ENCODE results near the gene HLA-DRB5.
"Not testable (repeated sequence)": the region's sequence is repeated elsewhere in the genome, so short reads cannot be mapped to it uniquely, and the experiment has no call there.

Gene HLA-DRB5

DNA sequence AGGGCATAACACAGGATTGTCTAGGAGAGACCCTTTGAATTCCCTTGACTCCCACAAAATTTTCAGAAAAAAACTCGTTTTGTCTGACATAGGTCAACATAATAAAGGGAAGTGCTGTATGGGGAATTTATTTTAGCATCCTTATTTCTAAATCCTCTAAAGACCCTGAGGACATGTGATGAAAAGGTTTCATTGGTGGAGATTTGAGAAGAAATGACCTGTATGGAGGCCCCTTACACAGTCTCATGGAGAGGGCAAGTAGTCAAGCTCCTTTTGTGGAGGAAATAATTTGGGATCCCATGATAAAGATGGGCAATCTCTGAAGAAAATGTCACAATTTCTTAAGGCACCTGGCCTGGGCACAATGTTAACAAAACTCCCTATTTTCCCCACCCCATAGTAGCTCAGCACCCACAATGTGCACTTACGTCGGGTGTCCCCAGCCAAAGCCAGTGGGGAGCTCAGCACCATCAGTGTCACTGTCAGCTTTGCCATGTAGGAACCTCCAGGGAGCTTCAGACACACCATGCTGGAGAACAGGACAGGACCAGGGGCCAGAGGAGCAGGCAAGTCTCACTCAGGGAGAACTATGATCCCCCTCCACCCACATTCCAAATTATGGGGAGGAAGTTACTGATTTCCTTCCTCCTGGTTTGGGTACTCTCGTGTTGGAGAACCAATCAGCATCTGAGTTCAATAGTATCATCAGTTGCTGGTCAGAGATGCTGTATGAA lies at the start of gene HLA-DRB5:
Gene HLA-DRB5 (minus strand): TSS at position 591 of the 734 bp plus-strand sequence. CDS start 63 bp downstream, at position 528.
- H3K4me1 ChIP-seq (ENCODE audit: control insufficient read depth, insufficient read depth, low read length): no peaks in the 10 kb centered on the region
- H3K9me3 ChIP-seq (ENCODE audit: control insufficient read depth in 2 of 2, low read length in 2 of 2): no peaks in the 10 kb centered on the region
- H3K4me3 ChIP-seq (ENCODE audit: low read length in 2 of 2): peak within 1 kb of the TSS in 1 of 2 donors; percentile 35
- H3K9ac ChIP-seq (ENCODE audit: low read length in 2 of 2): no peak within 1 kb of the TSS
- H3K27ac ChIP-seq (ENCODE audit: low read length): no peak within 1 kb of the TSS
- H3K36me3 ChIP-seq (ENCODE audit: control insufficient read depth in 2 of 2, insufficient read depth in 2 of 2, low read length in 2 of 2): no peaks in the 10 kb centered on the region
- no peaks in the 10 kb centered on the region for H3K27me3 ChIP-seq (ENCODE audit: control insufficient read depth in 1 of 2, insufficient read depth in 2 of 2, low read length in 2 of 2)

GRCh38 chr6:32578962-32579361 lies 48.9 kb upstream of the HLA-DRB5 start:
- no peak overlapping the region for H3K27ac ChIP-seq (ENCODE audit: low read length)
- H3K9ac ChIP-seq (ENCODE audit: low read length in 2 of 2): no peak overlapping the region
- no peak overlapping the region for H3K4me3 ChIP-seq (ENCODE audit: low read length in 2 of 2)
- H3K4me1 ChIP-seq (ENCODE audit: control insufficient read depth, insufficient read depth, low read length): no peaks in the 10 kb centered on the region
- H3K27me3 ChIP-seq (ENCODE audit: control insufficient read depth in 1 of 2, insufficient read depth in 2 of 2, low read length in 2 of 2): peaks cover 0 to 2% of the 10 kb centered on the region in 2 donors
- no peaks in the 10 kb centered on the region for H3K9me3 ChIP-seq (ENCODE audit: control insufficient read depth in 2 of 2, low read length in 2 of 2)
- H3K36me3 ChIP-seq (ENCODE audit: control insufficient read depth in 2 of 2, insufficient read depth in 2 of 2, low read length in 2 of 2): no peaks in the 10 kb centered on the region

- H3K9ac ChIP-seq (ENCODE audit: low read length in 2 of 2); H3K4me3 ChIP-seq (ENCODE audit: low read length in 2 of 2); H3K4me1 ChIP-seq (ENCODE audit: control insufficient read depth, insufficient read depth, low read length); H3K9me3 ChIP-seq (ENCODE audit: control insufficient read depth in 2 of 2, low read length in 2 of 2); H3K27me3 ChIP-seq (ENCODE audit: control insufficient read depth in 1 of 2, insufficient read depth in 2 of 2, low read length in 2 of 2); H3K36me3 ChIP-seq (ENCODE audit: control insufficient read depth in 2 of 2, insufficient read depth in 2 of 2, low read length in 2 of 2); H3K27ac ChIP-seq (ENCODE audit: low read length): not testable (repeated sequence)
Observed at GRCh38 chr6:32577493-32577892, 47.4 kb upstream of the HLA-DRB5 start.

DNA sequence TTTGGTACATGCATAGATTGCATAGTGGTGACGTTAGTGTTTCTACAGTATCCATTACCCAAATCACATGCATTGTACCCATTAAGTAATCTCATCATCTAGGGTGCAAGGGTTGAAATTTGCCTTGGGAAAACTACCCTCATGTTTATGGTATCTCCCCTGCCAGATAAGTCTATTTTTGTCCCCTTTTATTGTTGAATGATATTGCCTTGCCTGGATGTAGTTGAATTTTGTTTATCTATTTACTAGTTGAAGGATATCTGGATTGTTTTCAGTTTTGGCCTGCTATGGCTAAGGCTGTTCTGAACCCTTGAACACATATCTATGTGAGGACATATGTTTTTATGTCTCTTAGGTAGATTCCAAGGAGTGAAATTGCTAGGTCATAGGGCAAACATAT lies 46.2 kb upstream of the HLA-DRB5 start:
- H3K9ac ChIP-seq (ENCODE audit: low read length in 2 of 2): no peak overlapping the region

DNA sequence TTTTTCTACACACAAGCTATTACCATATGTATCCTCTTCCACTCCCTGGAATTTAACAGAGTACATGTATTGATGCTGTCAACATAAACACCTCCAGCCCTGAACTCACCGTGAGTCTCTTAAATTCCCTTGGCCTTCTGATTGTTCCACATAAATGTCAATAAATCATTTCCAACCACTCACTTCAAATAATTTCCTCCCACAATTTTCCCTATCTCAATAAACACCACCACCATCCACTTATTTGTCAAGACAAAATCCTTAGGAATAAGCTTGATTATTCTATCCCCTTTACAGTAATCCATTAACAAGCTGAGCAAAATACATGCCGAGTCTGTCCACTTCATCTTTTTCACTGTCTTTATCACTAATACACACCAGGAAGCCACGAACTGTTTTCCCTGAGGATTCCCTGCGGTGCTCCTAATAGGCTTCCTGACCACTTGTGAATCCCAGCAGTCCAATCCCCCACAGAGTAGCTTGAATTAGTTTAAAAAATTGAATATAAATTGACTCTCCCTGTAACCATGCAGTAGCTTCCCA lies 40.3 kb upstream of the HLA-DRB5 start:
- H3K4me3 ChIP-seq (ENCODE audit: low read length in 2 of 2): no peak overlapping the region
- no peak overlapping the region for H3K27ac ChIP-seq (ENCODE audit: low read length)
- H3K4me1 ChIP-seq (ENCODE audit: control insufficient read depth, insufficient read depth, low read length): no peaks in the 10 kb centered on the region
- no peaks in the 10 kb centered on the region for H3K27me3 ChIP-seq (ENCODE audit: control insufficient read depth in 1 of 2, insufficient read depth in 2 of 2, low read length in 2 of 2)
- no peak overlapping the region for H3K9ac ChIP-seq (ENCODE audit: low read length in 2 of 2)
- H3K36me3 ChIP-seq (ENCODE audit: control insufficient read depth in 2 of 2, insufficient read depth in 2 of 2, low read length in 2 of 2): no peaks in the 10 kb centered on the region
- H3K9me3 ChIP-seq (ENCODE audit: control insufficient read depth in 2 of 2, low read length in 2 of 2): no peaks in the 10 kb centered on the region

More for the DNA sequence above, 46.2 kb upstream of the HLA-DRB5 start:
- Histone ChIP-seq H3K4me3 (ENCODE audit: low read length in 2 of 2) (no peak overlapping the region), H3K27me3 (ENCODE audit: control insufficient read depth in 1 of 2, insufficient read depth in 2 of 2, low read length in 2 of 2) (no peaks in the 10 kb centered on the region), H3K4me1 (ENCODE audit: control insufficient read depth, insufficient read depth, low read length) (no peaks in the 10 kb centered on the region), H3K27ac (ENCODE audit: low read length) (no peak overlapping the region), H3K36me3 (ENCODE audit: control insufficient read depth in 2 of 2, insufficient read depth in 2 of 2, low read length in 2 of 2) (no peaks in the 10 kb centered on the region), H3K9me3 (ENCODE audit: control insufficient read depth in 2 of 2, low read length in 2 of 2) (no peaks in the 10 kb centered on the region)

GRCh38 chr6:32568561-32568960 lies 38.5 kb upstream of the HLA-DRB5 start:
- Histone ChIP-seq H3K27ac (ENCODE audit: low read length) (no peak overlapping the region), H3K9me3 (ENCODE audit: control insufficient read depth in 2 of 2, low read length in 2 of 2) (no peaks in the 10 kb centered on the region), H3K9ac (ENCODE audit: low read length in 2 of 2) (no peak overlapping the region)

DNA sequence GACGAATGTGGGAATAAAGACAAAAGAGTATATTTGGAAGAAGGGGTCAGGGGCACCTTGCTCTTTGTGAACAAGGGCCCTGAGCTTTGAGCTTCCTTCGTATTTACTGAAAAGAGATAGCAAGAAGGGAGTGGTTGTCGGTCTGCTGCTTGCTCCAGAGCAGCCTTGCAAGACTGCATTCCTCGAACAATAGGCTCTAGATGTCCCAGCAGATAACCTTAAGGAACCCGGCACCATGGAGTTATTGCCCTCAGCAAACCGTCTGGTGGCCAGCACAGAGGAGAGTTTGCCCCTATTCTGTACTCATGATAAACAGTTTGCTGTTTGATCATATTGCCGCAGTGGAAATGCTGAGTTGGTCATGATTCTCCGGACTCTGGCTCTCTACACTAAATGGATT lies 36.9 kb upstream of the HLA-DRB5 start:
- Histone ChIP-seq H3K27me3 (ENCODE audit: control insufficient read depth in 1 of 2, insufficient read depth in 2 of 2, low read length in 2 of 2) (no peaks in the 10 kb centered on the region), H3K9ac (ENCODE audit: low read length in 2 of 2) (no peak overlapping the region), H3K9me3 (ENCODE audit: control insufficient read depth in 2 of 2, low read length in 2 of 2) (no peaks in the 10 kb centered on the region), H3K4me1 (ENCODE audit: control insufficient read depth, insufficient read depth, low read length) (no peaks in the 10 kb centered on the region), H3K4me3 (ENCODE audit: low read length in 2 of 2) (no peak overlapping the region), H3K36me3 (ENCODE audit: control insufficient read depth in 2 of 2, insufficient read depth in 2 of 2, low read length in 2 of 2) (no peaks in the 10 kb centered on the region), H3K27ac (ENCODE audit: low read length) (no peak overlapping the region)

More at GRCh38 chr6:32568561-32568960, 38.5 kb upstream of the HLA-DRB5 start:
- Histone ChIP-seq H3K27me3 (ENCODE audit: control insufficient read depth in 1 of 2, insufficient read depth in 2 of 2, low read length in 2 of 2) (no peaks in the 10 kb centered on the region), H3K4me1 (ENCODE audit: control insufficient read depth, insufficient read depth, low read length) (no peaks in the 10 kb centered on the region), H3K36me3 (ENCODE audit: control insufficient read depth in 2 of 2, insufficient read depth in 2 of 2, low read length in 2 of 2) (no peaks in the 10 kb centered on the region), H3K4me3 (ENCODE audit: low read length in 2 of 2) (no peak overlapping the region)

GRCh38 chr6:32565511-32565910 lies 35.4 kb upstream of the HLA-DRB5 start:
- Histone ChIP-seq H3K9me3 (ENCODE audit: control insufficient read depth in 2 of 2, low read length in 2 of 2) (no peaks in the 10 kb centered on the region), H3K9ac (ENCODE audit: low read length in 2 of 2) (no peak overlapping the region), H3K36me3 (ENCODE audit: control insufficient read depth in 2 of 2, insufficient read depth in 2 of 2, low read length in 2 of 2) (no peaks in the 10 kb centered on the region), H3K4me3 (ENCODE audit: low read length in 2 of 2) (no peak overlapping the region), H3K27ac (ENCODE audit: low read length) (no peak overlapping the region), H3K27me3 (ENCODE audit: control insufficient read depth in 1 of 2, insufficient read depth in 2 of 2, low read length in 2 of 2) (no peaks in the 10 kb centered on the region), H3K4me1 (ENCODE audit: control insufficient read depth, insufficient read depth, low read length) (no peaks in the 10 kb centered on the region)

GRCh38 chr6:32562940-32563339 lies 32.9 kb upstream of the HLA-DRB5 start:
- Histone ChIP-seq H3K27ac (ENCODE audit: low read length) (no peak overlapping the region), H3K36me3 (ENCODE audit: control insufficient read depth in 2 of 2, insufficient read depth in 2 of 2, low read length in 2 of 2) (no peaks in the 10 kb centered on the region), H3K27me3 (ENCODE audit: control insufficient read depth in 1 of 2, insufficient read depth in 2 of 2, low read length in 2 of 2) (no peaks in the 10 kb centered on the region), H3K9me3 (ENCODE audit: control insufficient read depth in 2 of 2, low read length in 2 of 2) (no peaks in the 10 kb centered on the region), H3K4me1 (ENCODE audit: control insufficient read depth, insufficient read depth, low read length) (no peaks in the 10 kb centered on the region), H3K9ac (ENCODE audit: low read length in 2 of 2) (no peak overlapping the region), H3K4me3 (ENCODE audit: low read length in 2 of 2) (no peak overlapping the region)

- no peak overlapping the region for H3K27ac ChIP-seq (ENCODE audit: low read length)
- H3K4me1 ChIP-seq (ENCODE audit: control insufficient read depth, insufficient read depth, low read length): no peaks in the 10 kb centered on the region
- H3K9ac ChIP-seq (ENCODE audit: low read length in 2 of 2): no peak overlapping the region
- peaks cover 0 to under 1% of the 10 kb centered on the region in 2 donors for H3K27me3 ChIP-seq (ENCODE audit: control insufficient read depth in 1 of 2, insufficient read depth in 2 of 2, low read length in 2 of 2)
- no peaks in the 10 kb centered on the region for H3K9me3 ChIP-seq (ENCODE audit: control insufficient read depth in 2 of 2, low read length in 2 of 2)
- no peak overlapping the region for H3K4me3 ChIP-seq (ENCODE audit: low read length in 2 of 2)
- H3K36me3 ChIP-seq (ENCODE audit: control insufficient read depth in 2 of 2, insufficient read depth in 2 of 2, low read length in 2 of 2): no peaks in the 10 kb centered on the region
Observed at GRCh38 chr6:32559747-32560146, 29.7 kb upstream of the HLA-DRB5 start.

DNA sequence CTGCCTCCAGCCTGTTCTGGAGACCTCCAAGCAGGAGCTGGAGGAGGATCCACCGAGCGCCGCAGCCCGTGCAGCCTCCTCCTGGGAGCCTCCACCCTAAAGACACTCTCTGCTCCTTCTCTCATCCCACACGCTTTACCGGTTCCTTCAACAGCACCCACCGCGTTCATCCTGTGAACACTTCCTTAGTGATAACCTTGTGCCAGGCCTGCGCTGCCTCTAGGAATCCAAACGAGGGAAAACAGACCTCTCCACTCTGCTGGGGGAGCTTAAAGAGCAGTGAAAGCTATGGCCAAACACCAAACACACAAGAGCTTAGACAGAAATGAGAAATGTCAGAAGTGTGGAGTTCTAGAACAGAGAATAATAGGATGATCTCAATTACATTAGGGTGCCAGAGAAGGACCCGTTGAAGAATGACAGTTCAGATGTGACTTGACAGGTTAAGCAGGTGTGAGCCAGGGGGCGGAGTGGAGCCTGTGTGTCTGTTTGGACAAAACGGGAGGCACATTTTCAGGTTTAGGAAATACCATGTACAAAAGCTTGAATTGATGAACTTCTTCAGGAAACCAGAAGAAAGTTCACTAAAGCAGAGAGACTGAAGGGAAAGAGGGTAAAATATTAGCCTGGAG lies 28.5 kb upstream of the HLA-DRB5 start:
- no peaks in the 10 kb centered on the region for H3K9me3 ChIP-seq (ENCODE audit: control insufficient read depth in 2 of 2, low read length in 2 of 2)
- H3K36me3 ChIP-seq (ENCODE audit: control insufficient read depth in 2 of 2, insufficient read depth in 2 of 2, low read length in 2 of 2): no peaks in the 10 kb centered on the region

More for the DNA sequence above, 28.5 kb upstream of the HLA-DRB5 start:
- Histone ChIP-seq H3K27ac (ENCODE audit: low read length) (no peak overlapping the region), H3K4me1 (ENCODE audit: control insufficient read depth, insufficient read depth, low read length) (no peaks in the 10 kb centered on the region), H3K4me3 (ENCODE audit: low read length in 2 of 2) (no peak overlapping the region), H3K27me3 (ENCODE audit: control insufficient read depth in 1 of 2, insufficient read depth in 2 of 2, low read length in 2 of 2) (peaks cover 0 to 4% of the 10 kb centered on the region in 2 donors), H3K9ac (ENCODE audit: low read length in 2 of 2) (no peak overlapping the region)

Data from stomach smooth muscle (tissue), 2 donors.